RPMI8226 (cell line): Measurements from ENCODE around the gene SELENOH.
"Not testable (repeated sequence)": the region's sequence is repeated elsewhere in the genome, so short reads cannot be mapped to it uniquely, and the experiment has no call there.

Experiments
- DNase-seq: peaks from one replicate; pipeline ENCODE4 v3.0.0-alpha.2; 2015

SELENOH gene, protein sequence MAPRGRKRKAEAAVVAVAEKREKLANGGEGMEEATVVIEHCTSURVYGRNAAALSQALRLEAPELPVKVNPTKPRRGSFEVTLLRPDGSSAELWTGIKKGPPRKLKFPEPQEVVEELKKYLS

DNA sequence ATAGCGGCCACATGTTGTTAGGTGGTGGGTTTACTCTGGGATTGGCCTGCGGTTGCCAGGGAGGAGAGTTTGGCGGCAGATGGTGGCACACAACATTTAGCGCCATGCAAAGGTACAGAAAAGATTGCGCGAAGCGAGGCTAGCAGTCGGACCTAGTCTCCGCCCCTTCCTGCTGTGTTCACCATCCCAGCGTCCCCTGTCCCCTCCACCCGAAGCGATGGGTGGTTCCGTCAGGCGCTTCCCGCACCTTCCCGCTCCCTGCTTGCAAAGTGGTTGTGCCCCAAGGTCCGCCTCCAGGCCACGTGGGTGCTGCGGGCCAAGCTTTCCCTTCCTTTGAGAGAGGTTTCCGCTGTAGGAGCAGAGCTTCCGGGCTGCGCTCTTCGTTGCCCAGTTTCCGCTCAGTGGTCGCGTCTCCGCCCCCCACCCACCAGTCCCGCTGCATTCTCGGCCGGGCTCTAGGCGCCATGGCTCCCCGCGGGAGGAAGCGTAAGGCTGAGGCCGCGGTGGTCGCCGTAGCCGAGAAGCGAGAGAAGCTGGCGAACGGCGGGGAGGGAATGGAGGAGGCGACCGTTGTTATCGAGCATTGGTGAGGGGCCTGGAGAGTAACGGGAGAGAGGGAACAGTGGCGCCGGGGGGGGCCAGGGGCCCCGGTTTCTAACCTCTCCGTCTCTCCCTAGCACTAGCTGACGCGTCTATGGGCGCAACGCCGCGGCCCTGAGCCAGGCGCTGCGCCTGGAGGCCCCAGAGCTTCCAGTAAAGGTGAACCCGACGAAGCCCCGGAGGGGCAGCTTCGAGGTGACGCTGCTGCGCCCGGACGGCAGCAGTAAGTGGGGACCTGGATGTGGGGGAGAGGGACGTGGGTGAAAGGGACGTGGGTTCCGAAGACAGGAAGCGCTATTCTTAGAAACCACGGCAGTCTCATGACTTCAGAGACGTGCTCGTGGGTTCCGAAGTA, at the start of gene SELENOH:
SELENOH (plus strand) TSS at position 360 of the 955 bp plus-strand sequence; CDS start at position 465, 105 bp downstream.
- DNase-seq, result peak; percentile 99

DNA sequence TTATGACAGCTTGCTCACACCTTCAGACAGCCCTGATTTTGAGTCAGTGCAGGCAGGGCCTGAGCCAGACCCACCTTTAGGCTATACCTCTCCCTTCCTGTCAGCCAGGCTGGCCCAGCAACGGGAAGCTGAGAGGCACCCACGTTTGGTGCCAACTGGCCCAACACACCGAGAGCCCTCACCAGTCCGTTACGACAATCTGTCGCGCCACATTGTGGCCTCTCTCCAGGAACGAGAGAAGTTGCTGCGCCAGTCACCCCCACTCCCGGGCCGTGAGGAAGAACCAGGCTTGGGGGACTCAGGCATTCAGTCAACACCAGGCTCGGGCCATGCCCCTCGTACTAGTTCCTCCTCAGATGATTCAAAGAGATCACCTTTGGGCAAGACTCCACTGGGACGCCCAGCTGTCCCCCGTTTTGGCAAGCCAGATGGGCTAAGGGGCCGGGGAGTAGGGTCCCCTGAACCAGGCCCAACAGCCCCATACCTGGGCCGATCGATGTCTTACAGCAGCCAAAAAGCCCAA, 42.4 kb upstream of the SELENOH start:
- no peak for DNase-seq

DNA sequence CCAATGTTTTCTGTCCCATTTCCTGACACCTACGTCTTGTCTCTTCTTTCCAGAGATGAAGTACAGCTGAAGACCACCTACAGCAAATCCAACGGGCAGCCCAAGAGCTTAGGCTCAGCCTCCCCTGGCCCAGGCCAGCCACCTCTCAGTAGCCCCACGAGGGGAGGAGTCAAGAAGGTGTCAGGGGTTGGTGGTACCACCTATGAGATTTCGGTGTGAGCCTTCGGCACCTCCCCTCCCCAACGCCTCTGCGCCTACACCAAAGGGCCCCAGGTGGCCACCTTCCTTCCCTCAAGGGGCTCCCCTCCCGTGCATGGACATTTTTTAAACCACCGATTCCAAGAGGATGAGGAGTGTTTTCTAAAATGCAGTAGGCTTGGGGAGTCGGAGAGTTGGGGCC, 41.5 kb upstream of the SELENOH start:
- DNase-seq, result no peak

DNA sequence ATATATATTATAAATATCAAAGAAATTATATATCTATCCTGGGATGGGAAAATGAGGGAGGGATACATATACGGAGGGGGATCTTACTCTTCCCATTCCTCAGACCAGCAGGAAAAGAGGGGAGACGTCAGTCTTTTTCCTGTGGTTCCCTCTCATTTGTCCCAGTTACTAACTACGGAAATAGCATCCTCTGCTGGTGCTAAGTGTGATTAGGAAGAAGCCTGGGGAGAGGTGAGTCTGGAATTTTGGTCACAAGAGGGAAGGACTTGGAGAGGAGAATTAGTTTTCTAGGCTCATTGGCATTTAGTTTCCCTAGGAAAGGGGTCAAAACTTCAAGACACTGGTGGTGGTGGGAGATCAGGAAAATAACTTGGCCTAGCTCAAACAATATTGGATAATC, 40.9 kb upstream of the SELENOH start:
- DNase-seq, result no peak

DNA sequence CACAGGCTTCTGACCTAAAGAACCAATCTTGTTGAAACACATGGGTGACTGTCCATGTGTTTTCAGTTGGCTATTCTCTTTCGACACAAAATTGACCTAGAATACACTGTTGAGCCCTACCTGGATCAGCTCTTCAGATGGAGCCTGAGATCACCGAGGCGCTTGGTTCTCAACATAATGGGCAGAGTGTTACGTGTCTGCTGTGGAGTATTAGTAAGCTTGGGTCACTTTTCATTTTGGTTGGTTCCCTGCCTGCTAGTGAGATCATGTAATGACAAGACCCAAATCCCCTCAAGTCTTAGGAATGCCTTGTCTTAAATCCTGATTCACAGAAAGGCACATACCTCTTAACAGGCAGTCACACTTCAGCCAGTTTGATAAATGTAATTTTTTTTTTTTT, 38.0 kb upstream of the SELENOH start:
- no peak for DNase-seq

DNA sequence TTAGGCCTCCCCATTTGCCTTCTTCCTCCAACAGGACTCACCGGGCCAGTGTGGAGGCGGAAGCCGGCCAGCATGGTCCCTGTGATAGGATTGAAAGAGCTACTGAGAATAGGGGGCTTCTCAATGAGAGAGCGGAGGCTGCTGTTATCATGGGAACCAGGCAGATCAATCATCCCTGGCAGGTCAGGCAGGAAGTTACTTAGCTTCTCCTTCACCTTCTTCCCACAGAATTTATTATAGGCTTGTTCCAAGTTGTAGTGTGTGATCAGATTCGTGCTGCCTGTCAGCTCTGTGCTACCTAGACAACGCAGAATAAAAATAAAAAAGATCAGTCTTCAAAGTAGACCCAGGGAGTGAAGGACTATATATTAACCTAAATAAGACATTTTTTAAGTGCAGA, 36.4 kb upstream of the SELENOH start:
- no peak for DNase-seq

DNA sequence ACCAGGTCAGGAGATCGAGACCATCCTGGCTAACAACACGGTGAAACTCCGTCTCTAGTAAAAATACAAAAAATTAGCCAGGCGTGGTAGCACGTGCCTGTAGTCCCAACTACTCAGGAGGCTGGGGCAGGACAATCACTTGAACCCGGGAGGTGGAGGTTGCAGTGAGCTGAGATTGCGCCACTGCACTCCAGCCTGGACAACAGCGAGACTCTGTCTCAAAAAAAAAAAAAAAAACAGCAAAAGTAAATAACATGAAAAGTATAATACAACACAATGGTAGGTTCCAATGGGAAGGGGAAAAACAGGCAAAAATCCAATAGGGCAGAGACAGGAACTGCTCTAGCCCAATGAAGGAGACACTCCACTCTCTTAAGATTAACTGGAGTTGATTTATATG, 35.9 kb upstream of the SELENOH start:
- not testable (repeated sequence) for DNase-seq

DNA sequence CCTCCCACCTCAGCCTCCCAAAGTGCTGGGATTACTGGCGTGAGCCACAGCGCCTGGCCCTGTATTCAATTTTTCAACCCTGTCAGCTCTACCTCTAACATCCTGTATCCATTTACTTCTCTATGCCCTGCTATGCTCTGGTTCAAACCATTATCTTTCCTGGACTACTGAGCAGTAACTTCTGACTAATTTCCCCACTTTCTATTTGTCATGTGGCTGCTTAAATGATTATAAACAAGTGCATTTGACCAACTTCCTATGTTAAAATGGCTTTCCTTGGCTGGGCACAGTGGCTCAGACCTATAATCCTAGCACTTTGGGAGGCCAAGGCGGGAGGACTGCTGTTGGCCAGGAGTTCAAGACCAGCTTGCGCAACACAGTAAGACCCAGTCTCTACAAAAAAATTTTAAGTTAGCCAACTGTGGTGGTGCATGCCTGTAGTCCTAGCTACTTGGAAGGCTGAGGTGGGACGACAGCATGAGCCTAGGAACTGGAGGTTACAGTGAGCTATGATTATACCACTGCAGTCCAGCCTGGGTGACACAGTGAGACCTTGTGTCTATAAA, 31.4 kb upstream of the SELENOH start:
- no peak for DNase-seq

DNA sequence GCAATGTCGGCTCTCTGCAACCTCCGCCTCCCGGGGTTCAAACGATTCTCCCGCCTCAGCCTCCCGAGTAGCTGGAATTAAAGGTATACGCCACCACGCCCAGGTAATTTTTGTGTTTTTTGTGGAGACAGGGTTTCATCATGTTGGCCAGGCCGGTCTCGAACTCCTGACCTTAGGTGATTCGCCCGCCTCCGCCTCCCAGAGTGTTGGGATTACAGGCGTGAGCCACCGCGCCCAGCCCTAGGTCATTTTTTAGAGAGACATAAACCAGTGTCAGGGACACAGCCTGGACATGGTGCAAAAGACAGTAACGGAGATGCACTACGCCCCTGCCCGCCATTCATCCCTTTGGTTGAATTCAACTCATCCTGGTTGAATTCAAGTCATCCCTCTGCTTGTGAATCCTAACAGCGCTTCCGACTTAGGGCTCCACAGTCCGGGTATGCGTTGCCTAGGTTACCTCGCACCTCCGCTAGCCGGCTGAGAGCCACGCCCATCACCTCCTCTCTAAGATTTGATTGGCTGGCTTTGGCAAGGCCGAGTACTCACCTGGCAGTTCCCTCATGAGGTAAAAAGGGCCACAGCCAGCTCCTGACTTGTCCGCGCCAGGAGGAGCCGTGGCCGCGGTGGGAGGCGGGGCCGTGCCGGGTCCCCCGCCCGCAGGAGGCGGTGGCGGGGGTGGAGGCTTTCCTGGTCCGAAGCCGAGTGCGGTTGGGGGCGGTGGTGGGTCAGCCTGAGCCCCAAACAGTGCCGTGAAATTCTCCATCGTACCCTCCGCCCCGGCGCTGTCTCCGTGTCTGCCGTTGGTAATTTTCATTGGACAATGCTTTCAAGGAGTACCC, 29.7 kb upstream of the SELENOH start, which contains the start of gene MED19:
MED19 (minus strand) TSS at position 802 of the 842 bp plus-strand sequence; CDS start at position 766, 36 bp downstream.
- DNase-seq, result peak; percentile 98

DNA sequence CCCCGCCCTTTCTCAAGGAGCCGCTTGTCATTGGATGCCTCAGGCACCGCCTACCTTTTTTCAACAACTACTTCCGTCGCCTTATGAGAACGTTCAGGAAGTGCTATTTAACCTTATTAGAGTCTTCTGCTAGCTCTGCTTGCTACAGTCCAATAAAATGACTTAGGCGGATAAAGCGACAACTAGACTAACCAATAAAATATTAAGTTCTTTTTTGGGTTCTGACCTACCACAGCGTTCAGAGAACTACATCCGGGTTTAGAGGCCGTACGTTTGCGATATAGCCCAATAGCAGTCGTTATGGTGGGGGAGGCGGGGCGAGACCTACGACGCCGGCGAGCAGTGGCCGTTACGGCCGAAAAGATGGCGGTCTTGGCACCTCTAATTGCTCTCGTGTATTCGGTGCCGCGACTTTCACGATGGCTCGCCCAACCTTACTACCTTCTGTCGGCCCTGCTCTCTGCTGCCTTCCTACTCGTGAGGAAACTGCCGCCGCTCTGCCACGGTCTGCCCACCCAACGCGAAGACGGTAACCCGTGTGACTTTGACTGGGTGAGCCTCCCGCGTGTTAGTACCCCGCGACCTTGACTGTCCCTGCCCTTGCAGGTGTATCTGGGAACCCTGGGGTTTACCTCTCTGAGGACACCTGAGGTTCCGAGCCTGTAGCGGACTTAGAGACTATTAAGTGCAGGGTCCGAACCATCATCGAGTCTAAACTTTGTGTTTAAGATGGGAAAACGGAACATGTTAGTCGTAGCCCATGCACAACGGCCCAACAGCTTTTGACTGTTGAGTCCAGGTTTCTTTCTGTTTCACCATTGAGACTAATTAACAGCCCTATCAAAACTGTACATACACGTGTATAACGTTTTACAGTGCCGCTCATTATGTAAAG, 28.8 kb upstream of the SELENOH start, which contains the start of gene TMX2:
TMX2 (plus strand) TSS at position 338 of the 895 bp plus-strand sequence; CDS start at position 364, 26 bp downstream.
- DNase-seq, result peak; percentile 98

DNA sequence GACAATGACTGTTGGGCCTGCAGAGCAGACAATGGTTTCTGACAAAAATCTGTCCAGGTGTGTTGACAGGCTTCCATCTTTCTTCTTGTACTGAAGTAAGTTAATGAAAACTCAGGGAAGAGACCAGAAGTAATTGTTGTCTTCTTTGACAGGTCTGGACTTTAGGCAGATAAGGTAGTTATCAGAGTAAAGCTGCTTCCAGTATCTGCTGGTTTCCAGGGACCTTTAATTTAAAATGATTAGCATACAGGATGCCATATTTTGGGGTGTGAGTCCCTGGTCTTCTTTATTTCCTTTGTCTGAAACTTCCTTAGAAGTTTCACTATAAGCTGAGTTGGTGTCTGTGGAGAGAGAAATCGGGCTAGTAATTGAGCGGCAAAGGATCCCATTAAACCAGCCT, 27.5 kb upstream of the SELENOH start:
- DNase-seq, result no peak

DNA sequence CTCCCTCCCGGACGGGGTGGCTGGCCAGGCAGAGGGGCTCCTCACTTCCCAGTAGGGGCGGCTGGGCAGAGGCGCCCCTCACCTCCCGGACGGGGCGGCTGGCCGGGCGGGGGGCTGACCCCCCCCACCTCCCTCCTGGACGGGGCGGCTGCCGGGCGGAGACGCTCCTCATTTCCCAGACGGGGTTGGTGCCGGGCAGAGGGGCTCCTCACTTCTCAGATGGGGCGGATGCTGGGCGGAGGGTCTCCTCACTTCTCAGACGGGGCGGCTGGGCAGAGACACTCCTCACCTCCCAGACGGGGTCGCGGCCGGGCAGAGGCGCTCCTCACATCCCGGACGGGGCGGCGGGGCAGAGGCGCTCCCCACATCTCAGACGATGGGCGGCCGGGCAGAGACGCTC, 24.6 kb upstream of the SELENOH start:
- DNase-seq, result not testable (repeated sequence)

DNA sequence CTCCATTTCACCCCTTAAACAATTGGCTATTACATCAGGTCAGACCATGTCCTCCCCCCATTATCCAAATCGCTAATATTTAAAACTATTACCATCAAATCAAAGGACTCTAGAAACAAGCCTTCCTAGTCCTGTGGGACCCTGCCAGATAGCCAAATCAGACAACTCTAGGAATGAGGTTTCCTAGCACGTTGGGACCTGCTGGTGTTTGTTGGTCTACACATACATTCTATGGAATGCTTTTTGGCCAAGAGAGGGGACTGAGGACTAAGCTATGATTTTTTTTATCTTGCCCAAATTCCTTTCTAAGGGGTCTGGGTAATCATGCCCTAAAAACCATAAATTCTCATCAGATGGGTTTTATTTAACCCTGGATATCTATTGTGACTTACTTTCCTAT, 14.1 kb upstream of the SELENOH start:
- no peak for DNase-seq

DNA sequence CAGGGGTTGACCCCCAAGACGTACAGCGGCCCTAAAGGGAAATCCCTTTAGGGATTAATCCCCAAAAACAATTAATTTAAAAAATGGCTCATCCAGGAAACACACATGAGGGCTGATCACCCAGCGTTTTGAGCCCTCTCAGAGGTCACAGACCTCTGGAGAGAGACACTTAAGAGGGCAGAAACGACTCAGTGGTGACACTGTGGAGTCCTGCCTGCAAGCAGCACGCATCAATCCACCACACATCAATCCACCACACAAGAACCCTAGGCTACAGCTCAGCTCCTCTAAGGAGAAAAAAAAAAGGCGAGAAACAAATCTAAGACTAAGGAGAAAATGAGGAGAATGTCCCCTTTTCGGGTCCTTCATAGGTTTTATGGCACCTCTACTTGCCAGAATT, 12.5 kb upstream of the SELENOH start:
- DNase-seq, result no peak

DNA sequence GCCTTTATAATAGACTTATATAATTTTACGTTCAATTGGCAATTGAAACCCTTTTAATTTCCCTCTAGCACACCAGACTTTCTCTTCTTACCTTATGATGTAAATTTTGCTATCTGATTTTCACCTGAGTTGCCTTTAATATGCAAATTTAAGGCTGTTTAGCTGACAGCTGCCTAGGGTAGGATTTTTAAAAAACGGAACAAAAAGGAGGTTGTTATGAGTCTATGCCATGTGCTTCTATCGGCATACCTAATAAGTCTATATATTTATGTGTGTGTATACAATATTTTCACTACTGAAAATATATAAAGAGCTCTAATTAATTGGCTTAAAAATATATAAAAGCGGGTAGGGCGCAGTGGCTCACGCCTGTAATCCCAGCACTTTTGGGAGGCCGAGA, 11.8 kb upstream of the SELENOH start:
- DNase-seq, result no peak

DNA sequence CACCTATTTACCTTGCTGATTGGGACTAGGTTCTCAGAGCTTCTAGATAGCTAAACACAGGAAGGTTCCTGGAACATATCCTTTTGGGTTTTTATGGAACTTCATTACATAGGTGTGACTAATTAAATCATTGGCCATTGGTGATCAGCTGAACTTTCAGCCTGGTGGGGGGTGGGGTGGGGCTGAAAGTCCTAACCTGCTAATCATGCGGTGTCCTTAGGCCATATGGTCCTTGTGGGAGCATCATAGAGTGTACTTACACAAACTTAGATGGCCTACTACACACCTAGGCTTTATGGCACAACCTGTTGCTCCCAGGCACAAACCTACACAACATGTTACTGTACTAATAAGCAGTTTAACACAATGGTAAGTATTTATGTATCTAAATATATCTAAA, 8.6 kb upstream of the SELENOH start:
- DNase-seq, result no peak

DNA sequence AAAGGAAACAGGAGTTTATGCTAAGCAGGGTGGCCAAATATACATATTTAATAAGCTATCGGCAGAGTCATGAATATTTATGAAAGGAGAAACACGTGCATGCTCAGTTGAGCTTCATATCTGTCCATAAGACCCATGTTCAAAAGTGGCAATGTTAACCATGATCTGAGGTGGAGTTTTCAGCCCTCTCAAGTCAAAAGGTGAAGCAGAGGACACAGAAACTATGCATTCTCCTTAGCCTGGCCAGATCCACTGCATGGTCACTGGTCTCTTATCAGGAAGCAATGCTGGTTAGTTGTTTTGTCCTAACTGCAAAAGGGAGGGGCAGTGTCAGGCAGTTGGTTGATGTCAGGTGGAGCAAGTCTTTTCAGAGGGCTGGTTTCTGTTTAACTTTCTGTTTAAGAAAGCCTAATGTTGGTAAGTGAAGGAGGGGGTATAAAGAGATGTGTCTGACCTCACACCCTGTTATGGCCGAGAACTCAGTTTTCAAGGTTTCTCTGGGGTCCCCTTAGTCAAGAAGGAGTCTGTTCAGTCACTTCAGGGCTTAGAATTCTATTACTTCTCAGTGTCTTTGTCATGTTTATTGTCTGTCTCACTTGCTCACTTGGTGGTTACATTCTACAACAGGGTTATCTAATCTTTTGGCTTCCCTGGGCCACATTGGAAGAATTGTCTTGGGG, 5.5 kb upstream of the SELENOH start:
- no peak for DNase-seq

DNA sequence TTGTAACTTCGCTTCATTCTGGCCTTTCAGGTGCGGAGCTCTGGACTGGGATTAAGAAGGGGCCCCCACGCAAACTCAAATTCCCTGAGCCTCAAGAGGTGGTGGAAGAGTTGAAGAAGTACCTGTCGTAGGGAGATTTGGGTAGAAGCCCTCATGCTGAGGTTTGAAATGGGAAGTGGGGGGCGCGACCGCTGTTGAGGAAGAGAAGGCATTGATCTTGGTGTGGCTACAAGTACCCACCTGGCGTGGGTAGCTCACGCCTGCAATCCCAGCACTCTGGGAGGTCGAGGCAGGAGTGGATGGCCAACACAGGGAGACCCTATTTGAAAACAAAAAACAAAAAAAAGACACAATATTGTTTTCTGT, 779 bp downstream of the SELENOH start:
- no peak for DNase-seq

DNA sequence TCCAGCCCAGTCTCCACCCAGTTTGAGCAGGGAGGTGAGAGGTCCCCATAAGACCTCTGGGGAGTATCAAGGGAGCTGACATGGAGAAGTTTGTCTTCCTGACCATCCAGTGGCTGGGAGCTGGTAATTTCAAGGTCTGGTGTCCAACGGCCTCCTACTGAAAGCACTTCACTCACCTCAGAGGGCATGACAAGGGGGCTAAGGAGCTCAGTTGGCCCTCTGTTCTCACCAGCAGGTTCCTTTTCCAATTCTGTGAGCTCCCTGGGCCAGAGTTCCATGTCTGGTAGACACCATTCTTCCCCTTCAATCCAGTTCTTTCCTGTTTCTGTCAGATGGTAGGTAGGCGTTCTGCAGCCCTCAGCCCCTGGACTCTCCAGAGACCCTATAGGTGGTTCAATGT, 3.1 kb downstream of the SELENOH start:
- no peak for DNase-seq

DNA sequence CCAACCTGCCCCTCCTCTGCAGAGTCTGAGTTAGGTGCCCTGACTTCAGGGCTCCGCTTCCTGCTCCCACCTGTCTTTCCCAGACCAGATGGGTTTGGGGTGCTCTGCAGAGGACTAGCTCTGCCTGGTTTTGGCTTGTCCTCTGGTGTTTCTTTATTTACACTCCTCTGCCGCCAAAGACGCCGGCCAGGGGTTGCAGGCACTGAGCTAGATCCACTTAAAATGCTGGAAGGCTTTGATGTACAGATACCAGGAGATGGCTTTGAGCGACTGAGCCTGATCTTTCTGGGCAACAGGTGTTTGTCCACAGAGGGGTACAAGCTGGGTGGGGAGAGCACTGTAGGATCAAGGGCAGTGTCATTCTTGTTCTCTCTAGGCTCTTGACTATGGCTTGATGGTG, 3.9 kb downstream of the SELENOH start:
- DNase-seq, result no peak

DNA sequence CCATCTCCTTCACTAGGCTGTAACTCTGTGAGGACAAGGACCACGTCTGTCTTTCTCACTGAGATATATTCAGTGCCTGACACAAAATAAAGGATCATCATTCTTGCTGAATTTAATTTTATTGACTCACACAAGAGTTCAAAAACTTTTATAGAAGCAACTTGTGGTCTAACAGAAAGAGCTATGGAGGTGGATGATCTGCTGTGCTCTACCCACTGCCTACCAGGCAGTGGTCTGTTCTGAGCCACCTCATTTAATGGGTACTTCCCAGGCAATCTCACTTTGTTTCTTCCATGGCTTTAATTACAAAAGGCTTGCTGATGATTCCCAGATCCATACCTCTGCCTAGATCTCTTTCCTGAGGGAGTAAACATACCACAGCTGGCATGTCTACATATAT, 5.6 kb downstream of the SELENOH start:
- no peak for DNase-seq
